WTC11 (cell line): Measurements from ENCODE around the gene SMIM10L1. TPM values are rescaled to one million over a fixed set of nuclear protein-coding genes. Genes with fewer than 3 reads are reported as not detected.

ENCODE experiments used
- ATF2 ChIP-seq: sonication (generic); formaldehyde crosslinking; IDR thresholded peaks from 2 replicates; pipeline ENCODE4 v1.8.1; 2022; ENCODE audit warnings: low read depth, missing genetic modification reagents, borderline replicate concordance
- FOXP1 ChIP-seq: sonication (generic); formaldehyde crosslinking; IDR thresholded peaks from 2 replicates; pipeline ENCODE4 v1.8.0; 2022; ENCODE audit warnings: missing genetic modification reagents, mild to moderate bottlenecking, moderate library complexity, borderline replicate concordance
- OVOL2 ChIP-seq: fragments of 250-450 bp; sonication (Bioruptor Pico); IDR thresholded peaks from 2 replicates; pipeline ENCODE4 v1.9.0; 2021; ENCODE audit warnings: mild to moderate bottlenecking, borderline replicate concordance
- ZMAT4 ChIP-seq: fragments of 250-450 bp; sonication (Bioruptor Pico); IDR thresholded peaks from 2 replicates; pipeline ENCODE4 v1.9.0; 2021; ENCODE audit warnings: mild to moderate bottlenecking
- ZNF281 ChIP-seq: sonication (generic); formaldehyde crosslinking; IDR thresholded peaks from 2 replicates; pipeline ENCODE4 v1.8.0; 2023; ENCODE audit warnings: mild to moderate bottlenecking, missing genetic modification reagents
- ZNF317 ChIP-seq: sonication (generic); formaldehyde crosslinking; IDR thresholded peaks from 2 replicates; pipeline ENCODE4 v1.8.1; 2023; ENCODE audit warnings: low read depth, mild to moderate bottlenecking, moderate library complexity, missing genetic modification reagents, borderline replicate concordance
- total RNA-seq: library from RNA; stranded (reverse); gene quantifications from 3 replicates; pipeline ENCODE4 v1.2.3, GENCODE V29; 2021
- TF ChIP-seq, protein P1 (sequence below): fragments of 250-450 bp; sonication (Bioruptor Pico); conservative IDR thresholded peaks from 2 replicates; pipeline ENCODE4 v1.9.0; 2021; ENCODE audit warnings: mild to moderate bottlenecking
- TF ChIP-seq, protein P2 (sequence below): fragments of 250-450 bp; sonication (Bioruptor Pico); IDR thresholded peaks from 2 replicates; pipeline ENCODE4 v1.9.0; 2021; ENCODE audit warnings: moderate library complexity, mild to moderate bottlenecking, inconsistent platforms, borderline replicate concordance

The SMIM10L1 gene
- total RNA-seq, 1 experiment from 2014 or later, result 12.2 TPM

DNA sequence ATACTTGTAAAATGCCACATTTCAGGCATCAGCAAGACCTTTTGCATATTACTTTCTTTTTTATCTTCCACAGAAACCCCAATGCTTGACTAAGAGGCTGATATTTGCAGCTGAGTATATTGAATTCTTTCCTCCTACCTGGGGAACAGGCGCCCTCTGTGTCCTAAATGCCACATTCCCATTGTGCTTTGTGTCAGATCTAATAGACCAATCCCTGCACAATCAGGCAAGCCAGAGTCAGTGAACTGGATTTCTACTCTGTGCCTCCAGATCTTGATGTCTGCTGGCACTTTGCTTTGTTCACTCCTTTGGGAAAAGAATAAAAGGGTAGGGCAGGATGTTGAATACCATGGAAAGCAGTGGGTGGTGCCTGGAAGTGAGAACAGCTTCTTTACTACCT, 38.1 kb downstream of the SMIM10L1 start (continued):
- TF ChIP-seq, protein P1, sequence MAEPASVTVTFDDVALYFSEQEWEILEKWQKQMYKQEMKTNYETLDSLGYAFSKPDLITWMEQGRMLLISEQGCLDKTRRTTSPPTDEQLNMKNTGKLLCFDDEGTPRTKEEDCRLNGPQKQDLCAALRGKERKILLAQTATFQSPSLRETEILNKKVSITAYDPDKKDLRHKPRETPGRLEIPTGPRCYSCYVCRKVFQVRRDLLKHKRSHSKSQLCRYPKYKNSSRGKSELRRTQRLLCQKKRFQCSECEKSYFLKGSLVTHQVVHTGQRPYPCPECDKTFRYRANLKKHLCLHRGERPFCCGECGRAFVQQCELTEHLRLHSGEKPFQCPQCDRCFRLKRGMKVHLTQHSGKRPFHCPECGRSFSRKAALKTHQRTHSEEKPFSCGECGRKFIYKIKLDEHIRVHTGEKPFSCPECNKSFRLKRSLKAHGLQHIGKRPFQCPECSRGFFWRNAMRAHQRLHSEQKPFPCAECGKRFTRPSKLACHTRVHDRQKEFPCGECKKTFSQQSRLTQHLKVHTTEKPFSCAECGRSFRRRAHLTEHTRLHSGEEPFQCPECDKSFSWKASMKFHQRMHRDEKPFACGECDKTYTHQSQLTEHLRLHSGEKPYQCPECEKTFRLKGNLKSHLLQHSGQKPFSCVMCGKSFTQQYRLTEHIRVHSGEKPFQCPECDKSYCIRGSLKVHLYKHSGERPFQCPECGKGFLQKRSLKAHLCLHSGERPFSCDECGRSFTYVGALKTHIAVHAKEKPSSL (CRISPR knock-in tag), result no peak
- TF ChIP-seq ZMAT4 (CRISPR knock-in tag) (no peak), ZNF281 (CRISPR knock-in tag) (no peak), ZNF317 (CRISPR knock-in tag) (no peak), FOXP1 (CRISPR knock-in tag) (no peak), ATF2 (CRISPR knock-in tag) (no peak), OVOL2 (CRISPR knock-in tag) (no peak)
- TF ChIP-seq, protein P2, sequence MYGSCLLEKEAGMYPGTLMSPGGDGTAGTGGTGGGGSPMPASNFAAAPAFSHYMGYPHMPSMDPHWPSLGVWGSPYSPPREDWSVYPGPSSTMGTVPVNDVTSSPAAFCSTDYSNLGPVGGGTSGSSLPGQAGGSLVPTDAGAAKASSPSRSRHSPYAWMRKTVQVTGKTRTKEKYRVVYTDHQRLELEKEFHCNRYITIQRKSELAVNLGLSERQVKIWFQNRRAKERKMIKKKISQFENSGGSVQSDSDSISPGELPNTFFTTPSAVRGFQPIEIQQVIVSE (CRISPR knock-in tag), result no peak

Other genes with a start within 250 kb of the SMIM10L1 start
- 0.52 TPM in 1 of 3 replicates, not detected in the others for gene PRH2, start 242.0 kb upstream of the SMIM10L1 start, total RNA-seq
- 1.1 to 1.3 TPM (median 1.1 TPM) in 3 replicates for gene TAS2R14, start 231.9 kb upstream of the SMIM10L1 start, total RNA-seq
- 0.25 to 0.73 TPM (median 0.59 TPM) in 3 replicates for gene TAS2R50, start 184.3 kb upstream of the SMIM10L1 start, total RNA-seq
- gene TAS2R20, start 172.9 kb upstream of the SMIM10L1 start, total RNA-seq, result 0.73 to 0.81 TPM (median 0.73 TPM) in 3 replicates
- 1.0 to 1.4 TPM (median 1.1 TPM) in 3 replicates for gene TAS2R19, start 148.6 kb upstream of the SMIM10L1 start, total RNA-seq
- gene TAS2R31, start 139.8 kb upstream of the SMIM10L1 start, total RNA-seq, result 1.2 to 2.0 TPM (median 1.9 TPM) in 3 replicates
- gene TAS2R46, start 108.9 kb upstream of the SMIM10L1 start, total RNA-seq, result 0.44 to 0.85 TPM (median 0.69 TPM) in 3 replicates
- 0.28 to 0.55 TPM (median 0.53 TPM) in 3 replicates for gene TAS2R43, start 78.9 kb upstream of the SMIM10L1 start, total RNA-seq
- gene TAS2R30, start 36.5 kb upstream of the SMIM10L1 start, total RNA-seq, result 1.2 to 1.7 TPM (median 1.4 TPM) in 3 replicates
- not detected in 3 replicates for gene TAS2R42, start 15.7 kb downstream of the SMIM10L1 start, total RNA-seq
- gene PRB3, start 98.5 kb downstream of the SMIM10L1 start, total RNA-seq, result 0.77 to 1.2 TPM (median 1.2 TPM) in 3 replicates
- not detected in 3 replicates for gene PRB4, start 139.2 kb downstream of the SMIM10L1 start, total RNA-seq
- not detected in 3 replicates for gene PRB2, start 224.4 kb downstream of the SMIM10L1 start, total RNA-seq